ENCODE measurements around the gene ECSIT.
"Not testable (repeated sequence)": the region's sequence is repeated elsewhere in the genome, so short reads cannot be mapped to it uniquely, and the experiment has no call there.

The ECSIT gene, protein sequence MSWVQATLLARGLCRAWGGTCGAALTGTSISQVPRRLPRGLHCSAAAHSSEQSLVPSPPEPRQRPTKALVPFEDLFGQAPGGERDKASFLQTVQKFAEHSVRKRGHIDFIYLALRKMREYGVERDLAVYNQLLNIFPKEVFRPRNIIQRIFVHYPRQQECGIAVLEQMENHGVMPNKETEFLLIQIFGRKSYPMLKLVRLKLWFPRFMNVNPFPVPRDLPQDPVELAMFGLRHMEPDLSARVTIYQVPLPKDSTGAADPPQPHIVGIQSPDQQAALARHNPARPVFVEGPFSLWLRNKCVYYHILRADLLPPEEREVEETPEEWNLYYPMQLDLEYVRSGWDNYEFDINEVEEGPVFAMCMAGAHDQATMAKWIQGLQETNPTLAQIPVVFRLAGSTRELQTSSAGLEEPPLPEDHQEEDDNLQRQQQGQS

DNA sequence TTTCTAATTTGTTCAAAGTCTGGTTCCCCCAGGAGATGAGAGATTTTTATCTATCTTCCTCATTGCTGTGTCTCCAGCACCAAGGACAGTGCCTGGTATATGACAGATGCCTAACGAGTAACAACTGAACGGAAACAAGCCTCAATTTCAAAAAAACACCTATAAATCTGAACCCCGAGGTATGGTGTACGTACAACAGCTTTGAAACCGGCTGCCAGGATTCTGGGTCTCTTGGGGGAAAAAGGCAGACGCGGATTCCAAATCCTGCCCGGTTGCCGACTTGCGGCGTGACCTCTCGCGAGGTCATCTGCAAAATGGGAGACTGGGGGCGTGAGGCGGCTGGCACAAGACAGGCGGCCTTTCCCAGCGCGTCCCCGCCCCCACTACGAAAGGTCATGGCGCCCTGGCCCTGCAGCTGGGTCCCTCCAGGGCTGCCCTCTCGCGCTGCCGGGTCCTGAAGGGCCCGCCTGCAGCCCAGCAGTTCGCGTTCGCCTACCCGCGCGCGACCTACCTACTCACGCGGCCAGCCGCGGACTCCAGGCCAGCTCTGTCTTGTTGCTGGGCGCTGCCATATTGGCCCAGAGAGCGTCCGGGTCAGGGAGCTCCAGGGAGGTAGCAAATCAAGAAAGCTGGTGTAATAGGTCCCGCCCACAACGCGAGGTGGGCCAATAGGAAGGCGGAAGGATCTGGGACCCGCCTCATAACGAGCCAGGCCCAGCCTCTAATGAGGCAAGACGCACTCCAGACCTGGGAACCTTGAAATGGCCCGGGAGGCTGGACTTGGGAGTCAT, at the start of gene ECSIT:
TSS of gene ECSIT (minus strand) at position 584 of the 791 bp plus-strand sequence. CDS start 9,964 bp downstream, outside the sequence.
- DNase-seq (ENCODE audit: low read depth in 3 of 3): peak; percentile 88 to 92 (median 91)

DNA sequence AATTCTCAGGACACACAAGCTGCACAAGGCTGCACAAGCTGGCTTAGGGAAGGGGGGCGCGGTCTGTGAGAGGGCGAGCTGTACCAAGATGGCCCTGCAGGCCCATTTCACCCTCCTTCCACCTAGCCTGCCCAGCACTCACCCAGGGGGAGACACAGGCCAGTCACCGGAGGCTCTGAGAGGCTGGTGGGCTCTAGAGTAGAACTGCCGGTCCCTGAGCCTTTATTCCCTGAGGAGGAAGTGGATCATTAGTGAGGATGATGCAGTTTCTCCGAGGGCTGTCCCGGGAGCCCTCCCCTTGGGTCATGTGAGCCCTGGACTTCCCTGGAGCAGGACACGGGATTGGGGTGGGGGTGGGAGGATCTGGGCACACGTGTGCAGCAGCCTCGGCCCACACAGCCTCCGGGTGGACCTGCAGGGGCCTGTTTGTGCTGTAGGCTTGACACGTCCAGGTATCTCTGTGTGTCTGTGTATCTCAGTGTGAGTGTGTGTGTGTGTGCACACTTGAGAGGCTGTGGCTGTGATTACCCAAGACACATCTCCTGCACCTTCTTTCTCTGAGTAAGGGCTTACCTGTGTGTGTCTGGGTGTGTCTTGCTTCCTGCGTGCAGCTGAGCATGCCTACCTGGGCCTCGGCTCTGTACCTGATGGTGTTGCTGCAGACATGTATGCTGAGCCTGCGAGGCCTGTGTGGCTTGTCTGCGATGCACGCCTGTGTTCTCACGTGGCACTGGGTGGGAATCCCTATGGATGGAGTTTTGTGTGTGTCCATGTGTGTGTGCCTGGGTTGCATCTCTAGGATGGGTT, 48.7 kb upstream of the ECSIT start, which contains the start of gene ACP5:
TSS of gene ACP5 (minus strand) at position 195 of the 807 bp plus-strand sequence. CDS start 328 bp downstream, outside the sequence.
- DNase-seq (ENCODE audit: low read depth in 3 of 3): no peak

DNA sequence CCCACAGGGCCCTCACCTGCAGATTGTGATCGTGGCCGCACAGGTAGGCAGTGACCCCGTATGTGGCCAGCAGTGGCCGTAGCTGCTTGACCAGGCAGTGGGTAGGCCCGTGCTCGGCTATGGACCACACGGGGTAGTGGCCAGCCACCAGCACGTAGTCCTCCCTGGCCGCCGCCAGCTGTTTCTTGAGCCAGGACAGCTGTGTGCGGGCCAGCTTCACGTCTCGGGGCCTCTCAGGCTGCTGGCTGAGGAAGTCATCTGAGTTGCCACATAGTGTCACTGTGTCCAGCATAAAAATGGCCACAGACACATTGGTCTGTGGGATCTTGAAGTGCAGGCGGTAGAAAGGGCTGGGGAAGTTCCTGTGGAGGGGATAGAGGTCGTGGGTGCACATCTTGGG, 47.3 kb upstream of the ECSIT start:
- no peak for DNase-seq (ENCODE audit: low read depth in 3 of 3)

DNA sequence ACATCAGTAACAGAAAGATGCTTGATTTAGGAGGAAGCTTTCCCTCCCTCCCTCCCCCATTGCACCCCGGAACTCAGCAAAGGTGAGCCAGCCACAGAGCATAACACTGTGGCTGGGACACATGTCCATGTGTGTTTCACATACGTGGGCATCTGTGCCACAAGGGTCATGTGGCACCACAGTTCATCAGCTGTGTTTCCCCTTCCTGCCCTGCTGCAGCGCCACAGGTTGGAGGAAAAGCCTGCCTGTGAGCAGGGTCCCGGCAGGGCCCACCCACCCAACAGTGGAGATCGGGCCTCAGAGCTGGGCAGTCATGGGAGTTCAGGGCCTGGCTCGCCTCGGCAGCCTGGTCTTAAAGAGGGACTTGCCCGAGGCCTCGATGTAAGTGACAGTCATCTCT, 45.8 kb upstream of the ECSIT start:
- no peak for DNase-seq (ENCODE audit: low read depth in 3 of 3)

DNA sequence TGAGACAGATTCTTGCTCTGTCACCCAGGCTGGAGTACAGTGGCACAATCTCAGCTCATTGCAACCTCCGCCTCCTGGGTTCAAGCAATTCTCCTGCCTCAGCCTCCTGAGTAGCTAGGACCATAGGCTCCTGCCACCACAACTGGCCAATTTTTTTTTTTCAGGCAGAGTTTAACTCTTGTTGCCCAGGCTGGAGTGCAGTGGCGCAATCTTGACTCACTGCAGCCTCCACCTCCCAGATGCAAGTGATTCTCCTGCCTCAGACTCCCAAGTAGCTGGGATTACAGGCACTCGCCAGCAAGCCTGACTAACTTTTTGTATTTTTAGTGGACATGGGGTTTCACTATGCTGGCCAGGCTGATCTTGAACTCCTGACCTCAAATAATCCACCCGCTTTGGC, 44.8 kb upstream of the ECSIT start:
- DNase-seq (ENCODE audit: low read depth in 3 of 3): not testable (repeated sequence)

DNA sequence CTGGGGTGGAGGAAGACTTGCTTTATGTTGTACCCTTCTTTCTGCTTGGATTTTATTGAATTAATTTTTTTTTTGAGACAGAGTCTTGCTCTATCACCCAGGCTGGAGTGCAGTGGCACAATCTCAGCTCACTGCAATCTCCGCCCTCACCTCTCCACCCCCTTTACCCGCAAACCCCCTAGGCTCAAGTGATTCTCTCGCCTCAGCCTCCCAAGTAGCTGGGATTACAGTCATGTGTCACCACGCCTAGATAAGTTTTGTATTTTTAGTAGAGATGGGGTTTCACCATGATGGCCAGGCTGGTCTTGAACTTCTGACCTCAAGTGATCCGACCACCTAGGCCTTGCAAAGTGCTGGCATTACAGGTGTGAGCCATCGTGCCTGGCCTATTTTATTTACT, 44.4 kb upstream of the ECSIT start:
- not testable (repeated sequence) for DNase-seq (ENCODE audit: low read depth in 3 of 3)

DNA sequence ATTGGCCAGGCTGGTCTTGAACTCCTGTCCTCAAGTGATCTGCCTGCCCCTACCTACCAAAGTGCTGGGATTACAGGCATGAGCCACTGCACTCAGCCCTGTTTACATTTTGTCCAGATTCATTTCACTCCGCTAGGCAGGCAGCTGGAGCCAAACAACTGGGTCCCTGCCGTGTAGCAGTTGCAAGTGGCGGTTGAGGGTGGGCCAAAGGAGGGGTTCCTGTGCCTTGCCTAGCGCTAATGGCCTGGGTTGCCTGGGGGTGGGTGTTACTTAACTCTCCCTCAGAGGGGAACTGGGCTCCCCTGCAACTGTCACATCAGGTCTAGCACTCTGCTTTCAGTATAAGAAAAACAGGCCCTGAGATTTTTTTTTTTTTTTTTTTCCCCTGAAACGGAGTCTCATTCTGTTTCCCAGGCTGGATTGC, 41.1 kb upstream of the ECSIT start:
- DNase-seq (ENCODE audit: low read depth in 3 of 3): no peak

DNA sequence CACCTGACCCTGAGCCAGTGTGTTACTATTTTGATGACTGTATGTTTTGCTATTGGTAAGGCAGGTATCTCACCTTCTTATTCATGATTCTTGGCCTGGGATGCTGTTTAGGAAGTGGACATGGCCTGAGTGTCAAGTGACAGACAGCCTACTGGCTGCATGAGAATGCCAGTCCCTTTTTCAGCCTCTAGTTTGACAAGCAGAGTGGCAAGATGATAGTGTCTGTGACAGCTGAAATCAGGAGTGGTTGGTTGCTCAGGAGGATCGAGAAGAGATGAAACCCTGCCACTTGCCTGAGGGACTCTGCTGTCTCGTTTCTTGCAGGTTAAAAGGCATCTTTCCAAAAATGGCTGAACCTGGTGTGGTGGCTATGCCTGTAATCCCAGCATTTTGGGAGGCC, 37.2 kb upstream of the ECSIT start:
- no peak for DNase-seq (ENCODE audit: low read depth in 3 of 3)

DNA sequence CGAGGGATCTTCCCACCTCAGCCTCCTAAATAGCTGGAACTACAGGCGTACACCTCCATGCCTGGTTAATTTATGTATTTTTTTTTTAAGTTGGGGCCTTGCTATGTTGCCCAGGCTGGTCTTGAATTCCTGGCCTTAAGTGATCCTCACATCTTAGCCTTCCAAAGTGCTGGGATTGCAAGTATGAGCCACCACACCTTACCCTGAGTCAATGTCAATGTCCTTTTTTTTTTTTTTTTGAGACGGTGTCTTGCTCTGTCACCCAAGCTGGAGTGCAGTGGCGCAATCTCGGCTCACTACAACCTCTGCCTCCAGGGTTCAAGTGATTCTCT, 36.7 kb upstream of the ECSIT start:
- not testable (repeated sequence) for DNase-seq (ENCODE audit: low read depth in 3 of 3)

DNA sequence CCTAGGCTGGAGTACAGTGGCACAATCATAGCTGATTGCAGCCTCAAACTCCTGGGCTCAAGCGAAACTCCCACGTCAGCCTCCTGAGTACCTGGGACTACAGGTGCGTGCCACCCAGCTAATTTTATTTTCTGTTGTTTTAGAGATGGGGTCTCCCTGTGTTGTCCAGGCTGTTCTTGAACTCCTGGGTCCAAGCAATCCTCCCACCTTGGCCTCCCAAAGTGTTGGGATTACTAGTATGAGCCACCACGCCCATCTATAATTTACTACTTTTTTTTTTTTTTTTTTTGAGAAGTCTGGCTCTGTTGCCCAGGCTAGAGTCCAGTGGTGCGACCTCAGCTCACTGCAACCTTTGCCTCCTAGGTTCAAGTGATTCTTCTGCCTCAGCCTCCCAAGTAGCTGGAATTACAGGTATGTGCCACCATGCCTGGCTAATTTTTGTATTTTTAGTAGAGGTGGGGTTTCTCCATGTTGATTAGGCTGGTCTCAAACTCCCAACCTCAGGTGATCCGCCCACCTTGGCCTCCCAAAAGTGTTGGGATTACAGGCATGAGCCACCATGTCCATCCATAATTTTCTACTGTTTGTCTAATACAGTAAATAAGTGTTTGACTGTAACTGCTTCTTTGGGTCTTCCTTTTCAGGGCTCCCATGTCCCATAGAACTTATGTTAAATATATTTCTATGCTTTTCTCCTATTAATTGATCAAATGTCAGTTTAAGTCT, 35.3 kb upstream of the ECSIT start:
- not testable (repeated sequence) for DNase-seq (ENCODE audit: low read depth in 3 of 3)

DNA sequence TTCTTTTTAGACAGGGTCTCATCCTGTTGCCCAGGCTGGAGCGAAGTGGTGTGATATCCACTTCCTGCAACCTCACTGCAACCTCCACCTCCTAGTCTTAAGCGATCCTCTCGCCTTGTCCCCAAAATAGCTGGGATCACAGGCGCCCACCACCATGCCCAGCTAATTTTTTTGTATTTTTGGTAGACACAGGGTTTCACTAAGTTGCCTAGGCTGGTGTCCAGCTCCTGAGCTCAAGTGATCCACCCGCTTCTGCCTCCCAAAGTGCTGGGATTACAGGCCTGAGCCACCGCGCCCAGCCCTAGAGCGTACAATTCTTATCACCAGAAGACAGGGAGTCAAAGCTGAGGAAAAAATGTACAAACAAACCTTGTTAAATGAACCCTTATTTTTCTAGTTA, 34.6 kb upstream of the ECSIT start:
- no peak for DNase-seq (ENCODE audit: low read depth in 3 of 3)

DNA sequence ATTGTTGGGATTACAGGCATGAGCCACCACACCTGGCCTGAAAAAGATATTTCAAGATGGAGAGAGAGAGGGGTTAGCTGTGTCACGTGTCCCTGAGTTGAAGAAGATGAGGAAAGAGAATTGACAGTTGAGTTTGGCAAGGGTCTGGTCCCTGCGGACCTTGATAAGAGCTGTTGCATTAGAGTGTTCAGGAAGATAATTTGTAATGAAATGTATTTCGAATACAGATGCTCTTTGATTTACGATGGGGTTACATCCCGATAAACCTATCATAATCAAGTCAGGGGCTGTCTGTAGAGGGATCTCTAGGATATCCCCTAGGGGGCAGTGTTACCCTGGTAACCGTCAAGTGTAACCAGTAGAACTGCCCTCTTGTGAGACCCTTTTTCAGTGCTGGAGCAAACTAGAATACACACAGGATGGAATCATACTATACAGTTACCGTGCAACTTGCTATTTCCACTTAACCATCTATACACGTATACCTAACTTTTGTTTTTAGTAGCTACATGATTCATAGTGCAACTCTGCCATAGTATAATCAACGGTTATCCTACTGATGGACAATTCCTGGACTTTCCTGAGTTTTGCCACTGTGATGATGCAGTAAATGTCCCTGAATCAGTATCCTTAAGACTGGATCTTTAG, 31.6 kb upstream of the ECSIT start:
- peak; percentile 38 to 66 (median 48) for DNase-seq (ENCODE audit: low read depth in 3 of 3)

DNA sequence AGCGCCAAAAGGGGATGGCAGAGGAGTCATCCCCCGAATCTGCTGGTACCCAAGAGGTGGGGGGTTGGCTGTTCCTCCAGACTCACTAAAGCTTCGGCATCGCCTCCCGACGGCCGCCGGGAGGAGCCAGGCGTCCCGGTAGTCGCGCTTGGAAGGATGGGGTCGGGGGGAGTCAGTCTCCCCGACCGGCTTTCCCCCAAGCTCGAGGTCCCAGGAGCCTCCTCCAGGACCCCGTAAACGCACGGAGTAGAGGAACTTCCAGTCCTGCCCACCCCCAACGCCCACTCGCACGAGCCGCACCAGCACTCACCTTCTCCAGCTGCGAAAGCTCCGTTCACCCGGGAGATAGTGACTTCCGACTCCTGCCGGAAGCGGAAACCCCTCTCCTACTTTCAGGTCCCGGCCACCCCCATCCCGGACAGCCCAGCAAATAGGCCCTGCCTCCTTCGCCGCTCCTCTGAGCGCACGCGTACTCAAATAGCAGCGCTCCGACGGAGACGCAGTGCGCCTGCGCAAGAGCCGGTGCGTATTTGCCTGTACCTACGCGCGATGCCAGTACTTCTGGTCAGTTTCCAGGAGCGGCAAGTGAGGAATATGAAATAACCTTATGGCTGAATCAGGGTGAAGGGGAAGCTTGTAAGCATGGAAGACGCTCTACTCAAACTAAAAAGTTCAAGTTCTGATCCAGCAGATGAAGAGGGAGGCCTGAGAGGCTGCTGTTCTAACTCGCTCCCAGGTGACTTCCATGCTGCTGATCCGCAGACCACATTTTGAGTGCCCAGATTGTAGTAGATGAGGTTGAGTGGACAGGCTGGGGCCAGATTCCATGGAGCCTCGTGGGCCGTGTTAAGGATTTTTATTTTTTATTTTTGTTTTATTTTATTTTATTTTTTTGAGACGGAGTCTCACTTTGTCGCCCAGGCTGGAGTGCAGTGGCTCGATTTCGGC, 30.2 kb upstream of the ECSIT start, which contains the start of gene ELOF1:
TSS of gene ELOF1 (minus strand) at position 350 of the 948 bp plus-strand sequence. CDS start 4,883 bp downstream, outside the sequence.
- peak; percentile 92 to 96 (median 96) for DNase-seq (ENCODE audit: low read depth in 3 of 3)

DNA sequence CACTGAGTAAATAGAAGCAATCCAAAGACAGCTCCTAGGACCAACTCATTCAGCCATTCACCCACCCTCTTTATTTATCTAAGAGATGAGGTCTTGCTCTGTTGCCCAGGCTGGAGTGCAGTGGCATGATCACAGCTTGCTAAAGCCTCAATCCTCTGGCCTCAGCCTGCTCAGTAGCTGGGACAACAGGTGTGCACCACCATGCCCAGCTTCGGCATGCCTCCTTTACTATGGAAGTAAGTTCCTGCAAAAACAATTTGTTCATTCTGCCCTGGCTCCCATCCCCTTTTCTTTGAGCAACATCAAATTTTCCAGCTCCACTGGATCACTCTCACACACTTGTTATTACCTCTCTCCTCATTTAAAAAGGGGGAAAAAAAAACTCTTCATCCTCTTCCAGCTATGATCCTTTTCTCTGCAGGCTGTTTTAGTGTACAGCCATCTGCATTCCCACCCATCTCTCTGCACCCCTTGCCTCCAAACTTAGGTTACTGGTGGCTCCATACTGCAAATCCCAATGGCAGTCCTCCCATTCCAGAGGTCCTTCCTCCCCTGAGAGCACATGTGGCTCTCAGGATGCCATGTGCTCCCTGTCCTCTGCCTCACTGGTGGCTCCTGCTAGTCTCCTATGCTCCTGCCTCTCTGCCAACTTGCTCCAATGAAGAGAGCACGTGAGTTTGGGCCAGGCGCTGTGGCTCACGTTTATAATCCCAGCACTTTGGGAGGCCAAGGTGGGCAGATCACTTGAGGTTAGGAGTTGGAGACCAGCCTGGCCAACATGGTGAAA, 27.9 kb upstream of the ECSIT start:
- no peak for DNase-seq (ENCODE audit: low read depth in 3 of 3)

DNA sequence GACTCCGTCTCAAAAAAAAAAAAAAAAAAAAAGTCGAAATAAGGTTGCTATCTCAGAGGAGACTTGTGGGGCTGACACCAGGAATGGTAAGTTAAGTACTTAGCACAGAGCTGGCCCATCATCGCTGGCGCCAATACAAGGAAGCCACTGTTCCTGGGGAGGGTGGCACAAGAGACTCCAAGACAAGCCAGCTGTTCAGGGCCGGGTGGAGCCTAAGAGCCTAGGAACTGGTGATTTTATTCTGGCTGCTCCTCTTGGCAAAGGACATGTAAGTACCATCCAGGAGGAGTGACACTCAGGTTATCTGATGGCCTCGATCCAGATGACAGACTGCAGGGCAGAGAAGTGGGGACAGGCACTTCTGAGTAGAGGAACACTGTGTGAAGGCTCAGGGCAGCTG, 26.3 kb upstream of the ECSIT start:
- DNase-seq (ENCODE audit: low read depth in 3 of 3): no peak

DNA sequence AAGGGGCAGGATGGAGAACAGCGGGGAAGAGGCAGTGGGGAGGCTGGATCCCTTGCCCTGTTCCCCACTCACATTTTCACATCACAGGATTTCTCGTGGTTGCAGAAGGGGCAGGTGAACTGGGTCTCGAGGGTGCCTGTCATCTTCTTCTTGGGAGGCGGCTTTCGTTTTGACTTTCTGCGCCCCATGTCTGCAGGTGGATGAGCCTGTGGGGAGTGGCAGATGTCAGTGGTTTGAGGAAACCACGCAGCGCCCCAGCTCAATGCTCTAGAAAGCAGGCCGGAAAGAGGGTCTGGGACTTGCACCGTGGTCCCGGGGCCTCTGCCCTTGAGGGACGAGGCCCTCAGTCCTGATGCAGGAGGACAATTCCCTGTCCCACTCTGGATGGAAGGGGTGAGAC, 25.2 kb upstream of the ECSIT start:
- no peak for DNase-seq (ENCODE audit: low read depth in 3 of 3)

DNA sequence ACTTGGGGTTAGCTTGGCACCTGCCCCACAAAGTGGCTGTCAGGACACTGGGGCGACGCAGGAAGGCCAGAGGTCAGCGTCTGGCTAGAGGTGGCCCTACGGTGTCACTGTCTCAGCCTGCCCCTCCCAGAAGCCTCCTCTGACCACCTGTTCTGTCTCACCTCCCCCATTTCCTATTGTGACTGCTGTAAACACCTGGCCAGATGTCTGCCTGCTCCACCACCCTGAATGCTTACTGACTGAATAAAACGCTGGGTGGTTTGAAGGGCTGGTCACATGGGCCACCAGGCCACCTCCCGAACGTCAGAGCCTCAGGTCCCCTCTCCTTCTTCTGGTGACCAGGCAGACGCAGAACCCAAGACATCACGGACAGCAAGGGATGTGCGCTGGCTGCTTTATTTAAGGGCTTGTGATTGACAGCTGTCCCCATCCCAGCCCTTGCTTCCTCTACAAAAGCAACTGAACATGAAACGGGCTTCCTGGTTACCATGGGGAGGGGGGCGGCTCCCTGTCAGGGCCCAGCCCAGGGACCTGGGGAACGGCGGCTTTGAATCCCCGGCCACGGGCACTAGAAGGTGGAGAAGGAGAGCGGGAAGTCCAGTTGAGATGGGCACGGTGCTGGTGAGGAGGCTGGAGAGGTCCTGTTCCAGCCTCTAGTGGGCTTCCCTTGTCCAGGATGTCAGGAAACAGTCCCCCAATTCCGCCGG, 23.9 kb upstream of the ECSIT start:
- DNase-seq (ENCODE audit: low read depth in 3 of 3): no peak

DNA sequence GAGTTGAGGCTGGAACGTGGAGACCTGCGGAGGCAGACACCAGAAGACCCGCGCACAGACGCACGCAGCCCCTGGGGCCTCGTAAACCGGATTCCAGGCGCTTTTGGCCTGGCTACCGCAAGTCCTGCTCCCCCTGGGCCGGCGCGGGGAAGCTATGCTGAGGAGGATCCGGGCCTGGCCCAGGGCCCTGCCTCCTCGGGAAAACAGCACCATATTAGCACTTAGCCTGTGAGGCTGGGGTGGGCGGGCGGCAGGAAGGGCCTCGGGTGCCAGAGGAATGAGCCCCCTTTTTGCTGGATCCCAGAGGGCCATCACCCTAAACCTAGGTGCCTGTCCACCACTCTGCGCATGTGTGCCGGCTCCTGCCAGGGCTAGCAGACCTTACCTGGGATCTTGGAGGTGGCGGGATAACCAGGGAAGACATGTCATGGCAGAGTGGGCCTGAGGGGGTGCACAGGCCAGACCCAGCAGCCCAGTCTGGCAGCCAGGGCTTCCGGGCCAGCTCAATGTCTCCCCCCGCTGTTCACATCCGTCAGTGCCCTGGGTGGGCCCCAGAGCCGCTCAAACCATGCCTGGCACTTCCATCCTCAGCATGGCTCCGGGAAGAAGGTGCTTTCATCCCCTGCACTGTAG, 22.8 kb upstream of the ECSIT start:
- no peak for DNase-seq (ENCODE audit: low read depth in 3 of 3)

All from stimulated activated CD4-positive, alpha-beta T cell treated with anti-CD3 and anti-CD28 coated beads, TNF-alpha, amount 100 ng/mL, for 48 hours (primary cell).